ENCODE data around the gene U2AF1L4.

DNA sequence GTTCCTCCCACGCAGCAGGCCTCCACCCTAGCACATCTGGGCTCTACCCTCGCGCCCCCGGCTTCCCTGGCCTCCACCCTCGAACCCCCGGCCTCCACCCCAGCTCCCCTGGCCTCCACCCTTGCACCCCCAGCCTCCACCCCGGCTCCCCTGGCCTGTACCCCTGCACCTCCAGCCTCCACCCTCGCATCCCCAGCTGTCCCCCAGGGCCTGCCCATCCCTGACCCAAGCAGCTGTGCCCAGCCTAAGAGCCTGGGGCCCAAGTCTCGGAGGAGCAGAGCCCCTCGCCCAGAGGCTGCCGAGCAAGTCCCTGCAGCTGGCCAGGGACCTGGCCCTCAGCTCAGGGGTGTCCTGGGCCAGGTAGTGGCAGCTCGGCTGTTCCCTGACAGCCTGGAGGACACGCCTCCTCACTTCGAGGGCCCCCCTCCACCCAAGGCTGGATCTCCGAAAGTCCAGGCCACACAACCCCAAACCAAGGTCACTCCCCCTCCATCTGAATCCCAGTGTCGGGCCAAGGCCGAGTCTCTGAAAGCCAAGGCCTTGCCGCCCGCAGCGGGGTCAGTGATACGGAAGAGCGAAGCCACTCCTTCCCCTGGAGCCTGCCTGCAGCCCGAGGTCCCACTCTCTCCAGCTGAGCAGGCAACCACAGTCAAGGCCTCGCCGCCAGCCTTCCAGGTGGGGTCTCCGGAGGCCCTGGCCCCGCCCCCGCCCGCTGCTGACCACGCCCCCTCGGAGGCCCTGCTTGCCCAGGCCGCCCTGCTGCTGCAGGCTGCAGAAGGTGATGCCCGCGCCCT lies 22.3 kb upstream of the U2AF1L4 start:
- TF ChIP-seq, protein P1, sequence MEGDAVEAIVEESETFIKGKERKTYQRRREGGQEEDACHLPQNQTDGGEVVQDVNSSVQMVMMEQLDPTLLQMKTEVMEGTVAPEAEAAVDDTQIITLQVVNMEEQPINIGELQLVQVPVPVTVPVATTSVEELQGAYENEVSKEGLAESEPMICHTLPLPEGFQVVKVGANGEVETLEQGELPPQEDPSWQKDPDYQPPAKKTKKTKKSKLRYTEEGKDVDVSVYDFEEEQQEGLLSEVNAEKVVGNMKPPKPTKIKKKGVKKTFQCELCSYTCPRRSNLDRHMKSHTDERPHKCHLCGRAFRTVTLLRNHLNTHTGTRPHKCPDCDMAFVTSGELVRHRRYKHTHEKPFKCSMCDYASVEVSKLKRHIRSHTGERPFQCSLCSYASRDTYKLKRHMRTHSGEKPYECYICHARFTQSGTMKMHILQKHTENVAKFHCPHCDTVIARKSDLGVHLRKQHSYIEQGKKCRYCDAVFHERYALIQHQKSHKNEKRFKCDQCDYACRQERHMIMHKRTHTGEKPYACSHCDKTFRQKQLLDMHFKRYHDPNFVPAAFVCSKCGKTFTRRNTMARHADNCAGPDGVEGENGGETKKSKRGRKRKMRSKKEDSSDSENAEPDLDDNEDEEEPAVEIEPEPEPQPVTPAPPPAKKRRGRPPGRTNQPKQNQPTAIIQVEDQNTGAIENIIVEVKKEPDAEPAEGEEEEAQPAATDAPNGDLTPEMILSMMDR (conservative IDR thresholded peaks at IDR 0.05; ENCODE audit: low read depth, low read length), result no peak
- TF ChIP-seq RAD21 (IDR thresholded peaks at IDR 0.05; ENCODE audit: low read length) (no peak), CHD1 (IDR thresholded peaks at IDR 0.05; ENCODE audit: low read depth, low read length) (no peak)
